M059J (cell line): ENCODE measurements around the gene PAQR5. TPM values are rescaled to one million over a fixed set of nuclear protein-coding genes. Genes with fewer than 3 reads are reported as not detected.
"Not testable (repeated sequence)": the region's sequence is repeated elsewhere in the genome, so short reads cannot be mapped to it uniquely, and the experiment has no call there.

ENCODE experiments used
- DNase-seq: peaks from one replicate; pipeline ENCODE4 v3.0.0-alpha.2; 2012; ENCODE audit warnings: low read depth
- total RNA-seq: library from RNA; depleted of rRNA; stranded (reverse); fragments of >200 nt; shearing (Covaris generic); gene quantifications from 2 replicates; pipeline ENCODE4 v1.2.3, GENCODE V29; 2014; rRNA removed

PAQR5 gene
- total RNA-seq = 1.3 and 3.5 TPM in 2 replicates

GRCh38 chr15:69298697-69299441, at the start of gene PAQR5:
PAQR5 (plus strand) TSS chr15:69298912; CDS start chr15:69360081, 61,169 bp downstream.
- no peak for DNase-seq

DNA sequence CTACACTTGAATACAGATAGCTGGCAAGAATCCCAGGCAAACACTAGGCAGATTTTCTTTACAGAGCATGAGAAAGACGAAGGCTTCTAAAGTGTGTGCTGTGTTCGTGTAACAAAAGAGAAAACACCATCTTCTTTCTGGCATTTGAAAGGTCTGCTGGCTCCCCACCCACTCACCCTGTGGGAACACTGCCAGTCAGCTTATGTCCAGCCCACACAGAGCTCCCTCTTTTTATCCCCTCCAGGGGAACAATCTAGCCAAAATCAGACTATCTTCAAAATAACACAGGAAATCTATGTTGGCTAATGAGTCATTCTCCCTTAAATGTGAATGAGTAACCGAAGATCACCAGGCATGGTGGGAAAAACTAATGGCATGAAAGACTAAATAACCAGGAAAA, 45.6 kb upstream of the PAQR5 start:
- DNase-seq = peak; percentile 94

DNA sequence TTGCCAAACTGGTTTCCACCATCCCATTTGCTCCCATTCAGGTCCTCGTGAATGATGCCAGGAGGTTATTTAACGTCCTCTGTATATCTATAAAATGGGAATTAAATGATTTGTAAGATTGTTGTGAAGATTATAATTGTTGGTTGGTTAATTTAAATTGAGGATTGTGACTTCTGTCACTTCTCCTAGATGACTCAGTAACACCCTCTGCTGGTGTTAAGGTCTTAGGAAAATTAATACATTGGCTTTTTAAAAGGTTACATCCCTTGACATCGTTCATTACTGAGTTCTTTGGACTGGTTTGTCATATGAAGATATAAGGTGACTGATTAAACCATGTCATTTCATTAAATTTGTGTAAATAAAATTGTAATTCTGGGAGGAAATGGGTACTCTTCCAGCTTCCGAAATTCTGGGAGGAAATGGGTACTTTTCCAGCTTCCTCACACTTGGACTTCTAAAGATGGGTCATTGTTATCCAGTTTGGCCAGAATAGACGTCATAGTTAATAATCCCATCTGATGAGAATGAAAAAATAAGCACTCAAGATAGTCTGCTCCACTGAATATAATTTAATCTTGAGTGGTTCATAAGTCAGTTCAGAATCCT, 33.3 kb upstream of the PAQR5 start:
- DNase-seq = peak; percentile 56

- DNase-seq = no peak
These were observed 27.5 kb upstream of the PAQR5 start for GRCh38 chr15:69271217-69271616.

GRCh38 chr15:69272139-69272538, 26.6 kb upstream of the PAQR5 start:
- DNase-seq = no peak

DNA sequence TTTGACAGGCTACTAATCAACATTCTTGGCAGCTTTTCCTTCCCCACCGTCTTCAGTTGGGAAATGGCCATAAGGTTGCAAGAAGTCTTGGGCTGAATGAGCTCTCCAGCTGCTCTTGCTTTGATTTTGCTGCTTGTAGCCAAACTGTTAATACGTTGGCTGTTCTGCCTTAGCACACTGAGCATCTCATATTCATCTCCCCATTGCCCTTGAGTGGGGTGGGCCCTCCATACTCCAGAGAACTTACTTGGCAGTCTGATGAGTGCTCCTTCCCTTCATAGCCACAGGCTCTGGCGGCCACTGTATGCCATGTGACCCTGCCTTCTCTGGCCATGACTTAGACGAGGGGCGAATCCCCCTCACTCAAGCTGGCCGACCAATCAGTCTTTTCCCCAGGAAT, 25.8 kb upstream of the PAQR5 start:
- DNase-seq = no peak

- DNase-seq = no peak
These were observed 23.5 kb upstream of the PAQR5 start for GRCh38 chr15:69275074-69275670.

- no peak for DNase-seq
These were observed 22.7 kb upstream of the PAQR5 start for GRCh38 chr15:69275933-69276560.

GRCh38 chr15:69277316-69277715, 21.4 kb upstream of the PAQR5 start:
- no peak for DNase-seq

- no peak for DNase-seq
These were observed 19.1 kb upstream of the PAQR5 start for GRCh38 chr15:69279636-69280035.

DNA sequence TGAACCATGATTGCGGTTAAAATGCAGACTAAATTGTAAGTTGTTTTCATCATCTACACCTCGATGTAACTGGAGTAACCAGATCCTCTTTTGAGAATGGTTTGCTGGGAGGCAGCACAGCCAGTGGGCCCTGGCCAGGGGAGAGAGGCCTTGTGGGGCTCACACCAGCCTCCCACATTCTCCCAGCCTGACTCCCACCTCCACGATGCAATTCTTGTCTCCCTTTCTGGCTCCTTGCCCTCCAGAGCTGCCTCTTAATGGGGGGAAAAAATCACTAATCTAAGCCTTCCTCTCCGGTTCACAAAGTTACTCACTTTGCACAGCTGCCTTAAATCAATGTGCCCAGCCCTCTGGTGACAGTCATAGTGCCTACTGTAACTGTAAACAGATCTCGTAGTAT, 17.9 kb upstream of the PAQR5 start:
- DNase-seq = no peak

DNA sequence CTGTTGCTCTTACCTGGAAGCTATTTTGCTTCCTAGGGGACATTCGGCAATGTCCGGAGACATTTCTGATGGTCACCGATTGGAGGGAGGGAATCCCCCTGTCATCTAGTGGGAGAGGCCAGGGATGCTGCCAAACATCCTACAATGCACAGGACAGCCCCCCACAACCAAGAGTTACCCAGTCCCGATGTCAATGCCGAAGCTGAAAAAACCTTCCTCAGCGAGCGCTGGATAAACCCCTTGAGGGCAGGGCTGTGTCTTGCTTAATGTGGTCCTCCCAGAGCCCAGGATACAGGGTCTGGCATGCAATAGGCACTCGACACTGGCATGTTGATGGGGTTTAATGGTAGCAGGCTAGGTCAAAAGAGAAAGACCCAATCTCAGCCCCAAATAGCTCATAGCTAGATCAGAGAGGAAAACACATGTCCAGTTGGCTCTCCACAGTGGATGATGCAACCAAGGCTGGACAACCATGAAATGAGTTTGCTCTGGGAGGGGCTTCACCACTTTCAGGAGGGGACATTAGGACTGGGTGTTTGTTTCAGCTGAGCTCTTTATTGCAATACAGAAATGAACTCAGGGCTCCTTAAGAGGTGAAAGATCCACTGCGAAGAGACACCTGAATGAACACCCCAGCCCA, 16.5 kb upstream of the PAQR5 start:
- DNase-seq = no peak

DNA sequence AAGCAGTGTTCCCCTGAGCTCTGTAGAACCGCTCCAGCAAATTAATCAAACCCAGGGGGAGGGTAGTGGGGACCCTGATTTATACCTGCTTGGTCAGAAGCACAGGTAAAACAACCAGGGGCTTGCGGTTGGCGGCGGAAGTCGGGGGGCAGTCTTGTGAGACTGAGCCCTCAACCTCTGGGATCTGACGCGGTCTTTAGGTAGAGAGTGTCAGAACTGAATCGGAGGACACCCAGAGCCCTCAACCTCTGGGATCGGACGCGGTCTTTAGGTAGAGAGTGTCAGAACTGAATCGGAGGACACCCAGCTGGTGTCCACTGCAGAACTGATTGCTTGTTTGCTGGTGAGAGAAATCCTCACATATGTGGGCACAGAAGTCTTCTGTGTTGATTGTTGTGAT, 12.9 kb upstream of the PAQR5 start:
- no peak for DNase-seq

GRCh38 chr15:69288011-69288410, 10.7 kb upstream of the PAQR5 start:
- DNase-seq = no peak

- no peak for DNase-seq
These were observed 10.0 kb upstream of the PAQR5 start for GRCh38 chr15:69288531-69289341.

DNA sequence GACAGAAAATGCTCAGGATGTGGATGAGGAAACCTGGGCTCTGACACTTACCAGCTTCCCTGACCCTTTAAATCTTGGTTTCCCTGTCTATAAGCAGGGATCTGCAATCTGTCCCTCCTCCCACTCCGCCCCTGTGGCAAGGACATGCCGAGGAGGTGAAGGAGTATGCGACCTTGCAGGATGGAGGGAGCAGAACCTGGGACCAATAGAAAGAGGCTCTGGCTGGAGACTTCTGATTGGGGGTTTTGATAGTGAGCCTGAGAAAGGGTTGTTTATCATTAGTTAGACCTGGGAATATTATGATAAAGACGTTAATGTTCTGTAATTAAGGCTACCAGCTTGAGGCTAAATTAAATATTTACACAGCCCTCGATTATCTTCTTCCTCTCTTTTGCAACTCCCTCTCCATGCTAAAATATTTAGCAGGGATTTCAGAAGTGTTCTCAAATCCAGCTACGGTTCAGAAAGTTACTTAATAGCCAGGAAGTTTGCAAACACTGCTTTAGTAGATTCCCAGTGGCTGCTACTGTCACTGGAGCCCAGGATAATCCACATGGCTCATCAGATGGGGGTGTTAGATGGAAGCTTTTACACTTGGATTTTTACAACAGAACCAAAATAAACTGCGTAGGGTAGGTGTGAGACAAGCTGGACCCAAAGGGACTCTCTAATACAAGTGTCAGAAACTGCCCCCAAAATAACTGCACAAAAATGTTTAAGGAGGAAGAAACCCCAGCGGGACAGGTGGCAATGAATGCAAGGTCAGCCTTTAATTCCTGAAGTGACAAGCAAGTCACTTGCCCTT, 9.2 kb upstream of the PAQR5 start:
- DNase-seq = no peak

- DNase-seq = no peak
These were observed 8.2 kb upstream of the PAQR5 start for GRCh38 chr15:69290346-69291164.

DNA sequence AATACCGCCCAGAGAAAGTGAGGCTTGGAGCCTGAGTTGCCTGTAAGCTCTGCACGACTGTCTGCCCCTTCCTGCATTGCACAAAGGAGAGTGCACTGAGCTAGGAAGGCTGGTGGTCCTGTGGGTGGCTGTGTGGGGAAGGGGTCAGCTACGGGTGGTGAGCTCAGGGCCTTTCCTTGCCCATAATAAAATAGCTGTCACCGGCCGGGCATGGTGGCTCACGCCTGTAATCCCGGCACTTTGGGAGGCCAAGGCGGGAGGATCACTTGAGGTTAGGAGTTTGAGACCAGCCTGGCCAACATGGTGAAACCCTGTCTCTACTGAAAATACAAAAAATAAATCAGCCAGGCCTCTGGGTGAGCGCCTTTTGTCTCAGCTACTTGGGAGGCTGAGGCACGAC, 7.1 kb upstream of the PAQR5 start:
- DNase-seq = not testable (repeated sequence)

DNA sequence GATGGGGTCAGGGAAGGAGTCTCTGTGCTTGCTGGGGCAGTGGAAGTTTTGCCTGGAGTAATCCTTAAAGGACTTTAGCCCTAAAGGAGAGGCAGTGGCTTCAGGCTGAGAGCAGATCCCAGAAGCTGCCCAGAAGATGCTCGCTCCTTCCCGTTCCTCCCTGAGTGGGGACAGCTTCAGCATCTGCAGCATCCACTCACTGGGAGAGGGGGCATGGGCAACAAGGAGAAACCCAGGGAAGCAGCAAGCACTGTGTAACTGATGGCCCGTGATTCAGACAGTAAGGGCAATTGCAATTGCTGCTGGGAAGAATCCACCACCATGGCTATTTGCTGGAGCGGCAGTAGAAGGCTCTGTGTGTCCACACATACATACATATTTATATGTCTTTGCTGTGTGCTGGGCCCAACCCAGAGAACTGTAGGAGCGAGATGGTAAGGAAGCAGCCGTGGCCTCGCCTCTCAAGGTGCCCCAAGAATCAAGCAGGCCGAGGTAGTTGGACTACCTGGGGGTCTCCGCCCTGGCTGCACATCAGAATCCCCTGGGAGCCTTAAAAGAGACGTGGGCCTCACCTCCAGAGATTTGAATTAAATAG, 5.8 kb upstream of the PAQR5 start:
- no peak for DNase-seq
